Renal cortex interstitium (tissue), 11 donors: ENCODE data around the gene PMS2. TPM values are rescaled to one million over a fixed set of nuclear protein-coding genes. Genes with fewer than 3 reads are reported as not detected.
"Not testable (repeated sequence)": the region's sequence is repeated elsewhere in the genome, so short reads cannot be mapped to it uniquely, and the experiment has no call there.

ENCODE experiments used
- DNase-seq, 11 donors: peaks; one replicate each; pipeline ENCODE4 v3.0.0-alpha.2; 2013; ENCODE audit warnings: low read depth in 9 of 11, low spot score in 4 of 11; ENCODE audit errors: extremely low read depth in 1 of 11
- polyA plus RNA-seq, 3 donors: library from polyadenylated mRNA; unstranded; fragments of 120-200 nt; gene quantifications; one replicate each; pipeline ENCODE4 v1.2.1, GENCODE V29; 2013; ENCODE audit not compliant: insufficient read length in 3 of 3

Gene PMS2
- polyA plus RNA-seq, 3 donors, result 20.0 to 24.9 (median 24.7) TPM

DNA sequence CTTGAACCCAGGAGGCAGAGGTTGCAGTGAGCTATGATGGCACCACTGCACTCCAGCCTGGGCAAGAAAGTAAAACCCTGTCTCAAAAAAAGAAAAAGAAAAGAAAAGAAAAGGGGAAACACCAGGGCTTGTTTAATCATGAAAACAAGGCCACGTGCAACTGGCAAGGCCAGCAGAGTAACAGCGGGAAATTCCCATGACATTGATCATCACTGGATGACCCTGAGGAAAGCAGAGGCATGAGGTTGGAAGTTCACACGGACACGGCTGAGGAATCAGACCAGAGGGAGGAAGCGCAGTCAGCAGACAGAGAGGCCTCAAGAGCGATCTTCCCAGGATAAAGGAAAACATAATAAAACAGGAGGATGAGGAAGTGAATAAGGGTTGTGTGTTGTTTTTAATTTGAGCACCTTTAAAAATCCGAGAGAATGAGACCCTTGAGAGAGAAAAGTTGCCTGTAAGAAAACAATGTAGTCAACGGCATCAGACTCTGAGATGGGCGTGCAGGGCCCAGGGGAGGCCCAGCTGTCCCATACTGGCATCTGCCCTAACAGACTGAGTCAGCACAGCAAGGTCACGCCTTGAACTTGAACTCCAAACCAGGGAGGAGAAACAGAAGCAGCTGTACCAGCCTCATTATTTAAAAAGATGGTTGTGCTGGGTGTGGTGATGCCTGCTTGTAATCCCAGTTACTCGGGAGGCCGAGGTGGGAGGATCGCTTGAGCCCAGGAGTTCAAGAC, 76.8 kb downstream of the PMS2 start:
- peak in 3 of 11 donors; percentile 1 to 8 (median 4) for DNase-seq

DNA sequence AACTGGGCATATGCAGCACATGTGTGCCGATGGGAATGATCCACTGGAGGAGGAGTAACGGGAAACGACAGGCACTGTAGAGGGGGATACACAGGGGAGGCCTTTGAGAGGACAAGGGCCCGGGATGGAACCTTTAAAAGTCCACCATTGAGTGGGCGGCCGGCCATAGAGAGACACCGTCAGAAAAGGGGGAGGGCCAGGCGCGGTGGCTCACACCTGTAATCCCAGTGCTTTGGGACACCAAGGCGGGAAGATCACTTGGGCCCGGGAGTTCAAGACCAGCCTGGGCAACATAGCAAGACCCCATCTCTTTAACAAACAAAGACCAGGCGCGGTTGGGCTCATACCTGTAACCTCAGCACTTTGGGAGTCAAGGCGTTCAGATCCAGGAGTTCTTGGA, 77.6 kb downstream of the PMS2 start:
- DNase-seq, result not testable (repeated sequence)

DNA sequence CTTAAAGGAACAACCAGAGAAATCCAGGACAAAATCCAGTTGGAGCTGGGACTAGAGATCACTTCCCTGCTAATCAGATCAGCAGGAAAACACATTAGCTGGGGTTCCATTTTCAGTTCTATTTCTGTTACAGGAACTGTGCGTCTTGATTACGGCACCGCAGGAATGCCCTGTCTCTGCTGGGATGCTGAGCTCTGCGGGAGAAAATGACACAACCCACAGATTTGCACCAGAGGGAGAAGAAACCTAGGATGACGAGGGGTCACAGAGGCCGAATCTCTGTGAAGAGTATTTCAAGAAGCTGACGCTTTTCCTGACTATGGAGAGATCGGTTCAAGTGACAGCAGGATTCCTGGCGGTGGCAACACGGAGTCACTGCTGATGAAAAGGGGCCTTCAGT, 78.6 kb downstream of the PMS2 start:
- not testable (repeated sequence) for DNase-seq

DNA sequence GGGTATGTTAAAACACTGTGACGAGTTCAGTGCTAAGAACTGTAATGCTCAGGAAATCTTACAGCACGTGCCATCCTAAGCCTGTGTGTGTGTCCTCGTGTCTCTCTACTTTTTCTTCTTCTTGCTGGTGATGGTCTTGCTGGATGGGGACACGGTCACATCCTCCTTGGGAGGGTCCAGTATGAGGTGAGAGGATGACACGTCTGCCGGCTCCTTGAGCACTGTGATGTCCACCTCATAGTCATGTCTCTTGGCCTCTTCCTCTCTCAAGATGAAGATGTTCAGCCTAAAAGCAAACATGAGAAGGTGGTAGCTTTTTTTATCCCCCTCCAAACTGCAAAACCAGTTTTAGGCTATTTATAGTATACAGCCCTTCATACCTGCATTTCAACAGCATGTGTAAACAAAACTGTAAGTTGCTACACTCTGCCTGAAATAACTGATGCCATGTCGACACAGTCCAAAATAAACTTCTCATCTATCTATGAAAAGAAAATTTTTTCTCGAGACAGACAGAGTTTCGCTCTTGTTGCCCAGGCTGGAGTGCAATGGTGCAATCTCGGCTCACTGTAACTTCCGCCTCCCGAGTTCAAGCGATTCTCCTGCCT, 82.5 kb downstream of the PMS2 start:
- DNase-seq, result not testable (repeated sequence)

DNA sequence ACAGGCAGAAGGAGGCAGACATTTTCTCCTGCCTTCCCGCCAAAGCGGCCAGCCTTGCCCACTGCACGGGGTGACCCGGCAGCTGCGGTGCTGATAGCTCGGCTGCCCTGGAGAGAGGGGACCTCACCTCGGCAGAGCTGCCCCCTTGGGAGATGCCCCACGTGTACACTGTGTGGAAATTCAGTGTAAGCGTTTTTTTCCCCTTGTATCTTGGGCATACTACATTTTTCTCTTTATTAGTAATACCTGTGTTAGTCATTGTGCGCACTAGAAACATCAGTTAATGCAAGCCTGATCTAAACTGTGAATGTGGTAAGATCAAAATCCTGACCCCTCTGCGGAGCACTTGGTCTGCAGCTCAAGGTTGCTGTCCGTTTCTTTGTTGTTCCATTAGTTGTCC, 84.2 kb downstream of the PMS2 start:
- not testable (repeated sequence) for DNase-seq

DNA sequence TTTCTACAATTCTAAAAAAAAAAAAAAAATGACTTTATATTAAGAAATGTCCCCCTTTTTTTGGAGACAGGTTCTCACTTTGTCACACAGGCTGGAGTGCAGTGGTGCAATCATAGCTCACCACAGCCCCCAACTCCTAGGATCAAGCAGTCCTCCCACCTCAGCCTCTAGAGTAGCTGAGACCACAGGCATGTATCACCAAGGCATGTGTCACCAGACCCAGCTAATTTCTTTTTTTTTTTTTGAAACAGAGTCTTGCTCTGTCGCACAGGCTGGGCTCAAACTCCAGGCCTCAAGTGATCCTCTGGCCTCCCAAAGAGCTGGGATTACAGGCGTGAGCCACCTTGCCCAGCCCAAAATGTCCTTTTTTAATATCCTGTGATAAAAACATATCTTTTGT, 84.7 kb downstream of the PMS2 start:
- DNase-seq, result not testable (repeated sequence)

Other genes starting within 250 kb of the PMS2 start
- gene RNF216, start 227.4 kb downstream of the PMS2 start, polyA plus RNA-seq, result 10 to 100 TPM; 33.3 to 37.2 (median 35.4) TPM
- gene OCM, start 128.3 kb downstream of the PMS2 start, polyA plus RNA-seq, result under 1 TPM in 2 of 3 donors, not detected in 1; 0.50 to 0.65 TPM
- gene CCZ1, start 110.3 kb downstream of the PMS2 start, polyA plus RNA-seq, result 10 to 100 TPM; 74.0 to 88.6 (median 85.9) TPM
- gene RSPH10B, start 38.4 kb downstream of the PMS2 start, polyA plus RNA-seq, result 1 to 10 TPM in 1 of 3 donors, under 1 TPM in 2; 0.61 to 1.0 (median 0.79) TPM
- 10 to 100 TPM; 20.7 to 27.0 (median 22.5) TPM for gene AIMP2, start 223 bp upstream of the PMS2 start, polyA plus RNA-seq
- gene ANKRD61, start 22.3 kb upstream of the PMS2 start, polyA plus RNA-seq, result 1 to 10 TPM; 1.0 to 3.9 (median 1.0) TPM
- gene EIF2AK1, start 50.1 kb upstream of the PMS2 start, polyA plus RNA-seq, result 100 to 1,000 TPM in 2 of 3 donors, 10 to 100 TPM in 1; 96.8 to 119 (median 104) TPM
- 10 to 100 TPM; 17.6 to 23.3 (median 19.6) TPM for gene USP42, start 95.9 kb upstream of the PMS2 start, polyA plus RNA-seq